ENCODE measurements around the gene ZNF488. TPM values are rescaled to one million over a fixed set of nuclear protein-coding genes. Genes with fewer than 3 reads are reported as not detected.
"Not testable (repeated sequence)": the region's sequence is repeated elsewhere in the genome, so short reads cannot be mapped to it uniquely, and the experiment has no call there.

The ZNF488 gene
- polyA plus RNA-seq, 5 donors = 1.5 to 2.3 (median 2.0) TPM

DNA sequence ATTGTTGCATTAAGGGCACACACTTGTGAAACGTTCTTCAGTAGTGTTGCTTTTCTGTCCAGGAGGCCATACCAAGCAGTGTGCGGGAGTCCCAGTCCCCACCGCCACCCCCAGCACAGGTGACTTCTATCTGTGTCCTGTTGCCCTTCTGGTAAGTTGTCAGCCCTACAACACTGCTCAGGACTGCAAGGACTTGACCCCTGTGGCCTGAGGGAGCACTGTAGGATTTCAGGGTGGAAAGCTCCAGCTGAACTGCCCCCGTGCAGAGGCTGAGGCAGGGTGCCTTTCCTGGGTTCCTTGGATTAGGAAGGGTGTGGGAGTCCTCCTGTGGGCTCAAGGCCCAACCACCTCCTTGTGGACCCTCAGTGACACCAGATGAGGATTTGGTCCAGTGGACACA, 26.8 kb upstream of the ZNF488 start:
- no peak for DNase-seq

DNA sequence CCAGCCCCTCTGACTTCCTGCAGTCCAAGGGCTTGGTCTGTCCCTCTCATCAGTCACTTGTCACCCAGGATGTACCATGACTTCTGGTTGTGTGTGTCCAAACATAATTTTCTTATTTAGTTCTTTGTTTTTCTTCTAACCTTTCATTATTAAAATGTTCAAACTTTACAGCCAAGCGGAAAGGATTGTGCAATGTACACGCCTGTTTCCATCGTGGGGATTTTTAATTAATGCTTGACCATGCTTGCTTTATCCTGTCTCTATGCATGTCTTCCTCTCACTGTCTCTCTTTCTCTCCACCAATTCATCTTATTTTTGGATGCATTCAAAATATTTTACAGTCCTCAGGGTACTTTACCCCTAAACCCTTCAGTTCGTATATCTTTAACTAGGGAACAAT, 26.2 kb upstream of the ZNF488 start:
- no peak for DNase-seq

DNA sequence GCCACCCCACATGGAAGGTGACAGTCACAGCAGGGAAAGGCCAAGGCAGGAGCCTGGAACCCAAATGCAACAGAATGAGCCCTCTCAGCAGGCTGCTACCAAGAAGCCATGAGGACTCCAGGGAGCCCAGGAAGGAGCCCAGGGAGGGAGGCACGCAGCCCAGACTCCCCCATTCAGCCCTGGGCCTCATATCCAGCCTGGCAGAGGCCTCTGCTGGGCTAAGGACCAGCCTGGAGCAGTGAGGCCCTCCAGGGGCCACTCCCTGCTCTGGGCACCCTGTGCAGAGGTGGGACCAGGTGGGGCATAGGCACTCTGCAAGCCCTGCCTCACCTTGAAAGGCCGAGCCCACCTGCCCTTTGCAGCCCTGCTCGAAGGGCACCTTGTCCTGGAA, 25.8 kb upstream of the ZNF488 start:
- DNase-seq = no peak

DNA sequence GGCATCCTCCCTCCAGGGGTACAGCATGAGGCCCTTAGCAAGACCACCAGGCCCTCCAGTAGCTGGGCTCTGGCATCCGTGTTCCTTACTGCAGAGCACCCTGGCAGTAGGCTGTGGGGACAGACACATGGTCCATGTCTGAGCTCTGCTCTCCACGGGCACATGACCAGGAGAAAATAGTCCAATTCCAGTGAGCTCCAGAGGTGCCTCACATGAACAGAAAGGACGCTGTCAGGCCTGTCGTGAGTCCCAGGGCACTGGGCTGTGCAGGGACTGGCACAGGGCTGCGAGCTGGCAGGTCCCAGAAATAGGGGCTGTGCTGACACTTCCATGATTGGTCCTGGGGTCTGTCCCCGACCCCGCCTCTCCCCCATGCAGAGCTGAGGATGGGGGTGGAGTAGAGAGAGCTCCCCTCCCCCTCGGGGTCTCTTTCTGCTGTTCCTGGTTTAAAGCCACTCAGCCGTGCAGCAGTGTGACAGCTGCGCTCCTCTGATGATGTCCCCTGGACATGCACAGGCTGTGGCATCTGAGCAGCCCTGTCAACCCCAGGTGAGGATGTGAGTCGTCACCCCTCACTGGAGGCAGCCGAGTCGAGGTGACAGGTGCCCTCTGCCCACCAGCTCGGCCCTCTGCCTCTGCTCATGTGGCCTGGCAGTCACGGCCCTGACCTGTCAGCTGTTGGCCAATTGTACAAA, 25.2 kb upstream of the ZNF488 start:
- no peak for DNase-seq

DNA sequence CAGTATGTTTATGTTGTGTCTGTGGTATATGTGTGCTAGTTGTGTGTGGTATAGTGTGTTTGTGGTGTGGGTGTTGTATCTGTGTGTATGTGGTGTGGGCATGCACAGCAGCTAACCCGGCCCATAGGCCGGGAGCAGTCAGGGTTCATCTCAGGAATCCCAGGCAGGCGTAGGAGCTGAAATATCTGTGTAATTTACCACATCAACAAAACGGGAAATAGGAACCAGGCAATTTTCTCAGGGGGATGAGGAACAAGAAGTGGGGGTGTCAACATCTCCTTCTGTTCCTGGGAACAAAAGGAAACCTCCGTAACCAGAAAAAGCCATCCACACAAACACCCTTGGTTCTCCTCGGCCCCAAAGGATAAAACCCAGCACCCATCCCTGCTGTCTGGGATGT, 24.5 kb upstream of the ZNF488 start:
- no peak for DNase-seq

DNA sequence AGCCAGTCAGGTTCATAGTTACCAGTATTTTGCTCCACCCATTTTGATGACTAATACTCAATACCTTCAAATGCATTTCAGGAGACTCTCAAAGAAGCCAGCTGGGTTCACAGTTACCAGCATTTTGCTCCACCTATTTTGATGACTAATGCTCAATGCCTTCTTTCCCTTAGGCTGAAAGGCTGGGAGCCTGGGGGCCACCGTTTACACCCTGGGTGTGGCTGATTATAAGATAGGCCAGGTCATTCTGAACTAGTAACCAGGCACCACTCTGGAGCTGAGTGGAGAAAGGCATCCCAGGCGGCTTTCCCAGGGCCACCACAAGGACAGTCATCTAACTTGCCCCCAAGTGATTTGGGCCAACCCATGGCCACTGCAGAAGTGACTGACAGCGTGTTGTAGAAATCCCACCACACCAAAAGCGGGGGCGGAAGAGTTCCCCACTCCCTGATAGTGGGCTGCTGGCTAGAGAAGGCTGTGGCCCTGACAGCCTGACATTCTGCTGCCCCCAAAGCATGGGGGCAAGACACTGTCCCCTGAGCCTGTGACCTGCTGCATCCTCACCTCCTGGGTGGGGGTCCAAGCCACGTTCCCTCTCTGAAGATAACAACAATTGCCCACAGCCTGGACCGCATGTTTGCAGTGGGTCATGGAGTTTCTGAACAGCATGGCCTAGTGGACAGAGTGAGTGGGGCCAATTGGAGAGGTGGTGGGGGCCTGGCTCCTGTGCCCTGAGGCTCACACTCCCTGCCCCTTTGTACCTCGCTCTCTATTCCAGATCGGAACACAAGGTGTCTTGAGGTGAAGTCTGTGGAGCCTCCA, 23.0 kb upstream of the ZNF488 start:
- DNase-seq = no peak

DNA sequence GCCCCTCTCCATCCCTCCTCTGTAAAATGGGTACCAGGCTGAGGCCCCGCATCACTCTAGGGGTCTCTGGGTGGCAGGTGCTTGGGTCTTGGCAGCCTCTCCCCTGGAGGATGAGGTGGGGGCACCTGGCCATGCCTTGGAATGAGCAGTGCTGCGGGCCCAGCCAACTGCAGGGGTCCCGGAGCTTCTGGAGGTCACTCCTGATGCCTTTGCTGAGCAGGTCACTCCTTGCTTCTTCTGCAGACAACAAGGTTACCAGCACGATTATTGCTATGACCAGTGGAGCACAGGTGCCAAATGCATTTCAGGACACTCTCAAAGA, 22.4 kb upstream of the ZNF488 start:
- DNase-seq = no peak

DNA sequence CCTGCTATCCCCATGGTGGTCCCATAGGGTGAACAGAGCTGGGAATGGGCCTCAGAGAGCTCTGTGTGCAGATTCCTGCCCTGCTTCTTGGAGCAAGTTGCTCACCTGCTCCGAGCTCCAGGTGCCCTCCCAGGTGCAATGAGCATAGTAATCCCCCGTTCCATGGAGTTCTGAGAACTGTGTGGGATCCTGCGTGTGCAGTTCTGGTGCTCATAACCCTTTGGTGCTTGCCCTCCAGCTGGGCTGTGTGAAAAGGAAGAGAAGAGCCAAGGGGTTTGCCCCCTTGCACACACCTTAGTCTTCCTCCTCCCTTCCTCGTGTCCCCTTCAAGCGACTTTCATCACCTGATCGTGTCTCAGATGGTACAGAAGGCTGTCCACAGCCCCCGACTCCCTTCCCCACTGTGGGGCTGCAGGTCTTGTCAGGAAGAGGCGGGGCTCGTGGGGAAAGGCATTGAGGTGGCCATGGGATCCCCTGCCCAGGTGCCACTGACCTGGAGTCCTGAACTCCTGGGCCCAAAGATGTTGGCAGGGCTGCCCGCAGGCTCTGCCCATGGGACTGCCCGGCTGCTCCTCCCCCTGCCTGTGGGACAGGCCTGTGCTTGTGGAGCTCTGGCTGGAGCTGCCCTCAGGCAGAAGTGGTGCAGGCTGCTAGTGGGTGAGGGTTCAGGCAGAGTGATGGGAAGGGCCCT, 21.9 kb upstream of the ZNF488 start:
- DNase-seq = no peak

DNA sequence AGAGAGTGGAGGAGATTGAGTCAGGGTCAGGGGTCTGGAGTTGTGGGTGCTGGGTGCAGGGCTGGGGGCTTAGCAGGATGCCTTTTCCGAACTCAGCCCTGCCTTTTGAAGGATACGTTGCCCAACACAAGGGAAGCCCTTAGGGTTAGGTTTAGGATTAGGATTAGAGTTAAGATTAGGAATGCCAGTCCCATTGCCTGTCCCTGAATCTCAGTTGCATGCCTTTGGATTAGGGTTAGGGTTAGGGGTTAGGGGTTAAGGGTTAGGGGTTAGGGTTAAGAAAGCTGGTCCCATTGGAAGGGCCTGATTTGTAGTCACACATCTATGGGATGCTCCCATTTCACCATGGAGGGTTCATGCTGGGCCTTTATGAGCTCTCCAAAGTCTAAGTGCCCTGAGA, 20.8 kb upstream of the ZNF488 start:
- DNase-seq = no peak

DNA sequence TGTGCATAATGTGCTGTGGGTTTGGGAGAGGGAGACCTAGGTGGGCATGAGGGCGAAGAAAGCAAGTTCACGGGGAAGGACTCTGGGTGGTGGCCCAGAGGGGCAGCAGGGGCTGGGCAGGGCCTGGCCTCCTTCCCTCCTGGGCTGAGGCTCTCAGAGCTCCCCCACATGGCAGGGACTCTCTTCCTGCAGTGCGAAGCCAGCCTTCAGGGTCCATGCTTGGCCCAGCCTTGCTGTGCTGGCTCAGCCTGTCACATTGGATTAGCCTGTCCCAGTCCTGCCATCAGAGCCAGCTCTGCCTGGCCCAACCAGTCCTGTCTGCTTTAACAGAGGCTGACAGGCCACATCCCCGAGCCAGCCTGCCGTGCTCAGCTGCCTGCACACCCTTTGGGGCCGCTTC, 20.4 kb upstream of the ZNF488 start:
- DNase-seq = no peak

DNA sequence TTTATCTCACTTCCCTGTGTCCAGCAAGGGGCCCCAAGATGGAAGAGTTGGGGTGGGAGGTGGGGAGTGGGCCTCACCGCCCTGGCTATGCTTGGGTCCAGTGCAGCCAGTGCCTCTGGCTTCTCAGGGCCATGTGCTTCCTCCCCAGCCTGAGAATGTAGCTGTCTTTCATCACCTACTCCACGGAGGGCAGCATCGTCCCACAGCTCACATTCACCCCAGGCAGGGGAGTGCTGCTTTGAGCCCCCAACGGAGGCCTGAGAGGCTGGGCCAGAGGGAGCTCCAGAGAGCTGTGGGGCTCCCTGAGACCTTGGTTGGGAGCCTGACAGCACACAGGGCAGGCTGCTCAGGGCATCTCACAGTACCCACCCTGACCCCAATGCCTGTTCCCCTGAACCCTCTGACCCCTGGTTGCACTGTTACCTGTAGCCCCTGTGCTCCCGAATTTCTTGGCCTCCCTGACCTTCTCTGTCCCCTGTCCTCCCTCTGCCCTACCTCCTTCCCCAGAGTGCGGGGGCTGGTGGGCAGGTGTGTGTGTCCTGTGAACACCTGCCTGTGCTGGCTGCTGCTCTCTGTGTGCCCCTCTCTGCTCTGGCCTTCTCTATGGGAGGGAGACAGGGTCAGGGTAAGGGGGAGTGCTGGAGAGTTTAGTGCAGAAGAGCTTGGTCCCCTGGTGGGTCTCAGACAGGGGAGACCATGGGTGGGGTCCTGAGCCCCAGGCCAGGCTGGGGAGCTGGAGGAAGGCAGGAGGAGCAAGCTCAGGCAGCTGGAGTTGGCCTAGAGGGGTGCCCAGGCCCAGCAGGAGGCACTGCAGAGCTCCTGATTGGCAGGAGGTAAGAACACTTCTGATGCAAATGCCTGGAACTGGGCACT, 19.6 kb upstream of the ZNF488 start:
- DNase-seq = no peak

DNA sequence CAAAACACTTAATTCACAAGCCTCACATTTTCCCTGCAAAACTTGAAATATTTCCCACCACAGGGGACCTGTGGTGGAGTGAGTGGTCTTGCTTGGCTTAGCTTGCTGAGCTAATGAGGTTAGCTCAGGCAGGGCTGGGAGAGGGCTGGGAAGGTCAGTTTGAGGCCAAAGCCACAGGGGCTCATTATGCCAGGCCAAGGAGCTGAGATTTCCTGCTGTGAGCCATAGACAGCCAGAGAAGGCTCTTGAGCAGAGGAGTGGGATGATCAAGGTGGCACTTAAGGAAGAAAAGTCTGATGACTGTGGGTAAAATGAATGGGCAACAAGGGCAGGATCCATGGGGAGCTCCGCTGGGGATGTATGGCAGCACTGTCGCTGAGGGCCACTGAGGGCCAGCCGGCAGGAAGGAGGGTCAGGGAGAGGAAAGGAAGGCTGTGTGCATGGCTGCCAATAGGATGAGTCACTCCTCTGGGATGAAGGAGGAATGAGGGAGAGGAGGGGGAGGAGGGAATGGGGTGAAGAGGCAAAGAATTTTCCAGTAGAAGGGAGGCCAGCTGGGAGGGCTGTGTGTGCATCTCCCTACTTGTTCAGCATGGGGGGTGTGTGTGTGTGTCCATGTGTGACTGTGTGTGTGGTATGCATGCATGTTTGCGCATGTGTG, 18.7 kb upstream of the ZNF488 start:
- peak; percentile 33 to 48 for DNase-seq

DNA sequence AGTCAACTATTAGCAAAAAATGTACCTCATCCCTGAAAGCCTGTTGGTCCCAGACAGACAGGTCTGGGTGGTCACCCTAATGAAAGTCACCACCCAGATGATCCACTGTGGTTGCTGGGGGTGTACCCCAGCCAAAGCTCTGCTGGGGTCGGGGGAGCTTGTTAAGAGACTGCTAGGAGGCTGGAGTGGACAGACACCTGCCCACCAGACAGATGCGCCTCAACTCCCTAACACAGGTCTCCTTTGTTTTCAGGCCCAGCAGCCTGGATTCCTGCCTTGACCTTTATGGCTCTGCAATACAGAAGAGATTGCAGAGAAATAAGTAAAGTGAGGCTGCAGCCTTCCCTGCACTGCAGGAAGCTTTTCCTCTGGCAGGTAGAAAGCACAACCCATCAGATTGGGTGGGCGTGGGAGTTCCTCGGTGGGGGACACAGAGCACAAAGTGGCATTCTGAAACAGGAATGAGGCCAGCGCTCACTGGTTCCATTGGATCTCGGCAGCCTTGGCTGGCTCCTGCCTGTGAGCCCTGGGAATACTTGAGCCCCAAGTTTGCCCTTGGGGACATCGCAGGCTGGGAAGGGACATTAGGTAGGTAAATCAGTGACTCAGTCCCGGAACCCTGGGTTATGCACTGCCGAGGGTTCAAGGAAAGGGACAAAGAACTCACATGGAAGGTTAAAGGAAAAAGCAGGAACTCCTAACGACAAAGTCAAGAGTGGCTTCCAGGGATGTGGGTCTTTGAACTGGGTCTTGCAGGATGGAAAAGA, 18.0 kb upstream of the ZNF488 start:
- no peak for DNase-seq

DNA sequence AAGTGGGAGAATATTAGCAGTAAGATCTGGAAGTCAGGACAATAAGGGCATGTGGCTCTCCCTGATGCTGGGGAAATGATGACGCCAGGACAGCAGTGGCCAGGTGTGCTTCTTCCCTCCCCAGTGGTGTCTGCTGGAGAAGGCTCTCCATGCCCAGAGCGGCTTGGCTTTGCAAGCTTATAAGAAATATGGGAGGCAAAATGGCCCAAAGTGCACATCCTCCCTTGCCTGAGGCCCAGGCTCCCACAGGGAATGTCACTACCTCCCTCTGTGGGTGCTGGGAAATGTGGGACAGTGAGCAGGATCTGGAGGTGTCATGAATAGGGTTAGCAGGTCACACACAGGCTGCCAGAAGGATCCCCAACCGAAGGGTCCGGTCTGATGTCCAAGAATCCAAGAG, 17.1 kb upstream of the ZNF488 start:
- DNase-seq = no peak

DNA sequence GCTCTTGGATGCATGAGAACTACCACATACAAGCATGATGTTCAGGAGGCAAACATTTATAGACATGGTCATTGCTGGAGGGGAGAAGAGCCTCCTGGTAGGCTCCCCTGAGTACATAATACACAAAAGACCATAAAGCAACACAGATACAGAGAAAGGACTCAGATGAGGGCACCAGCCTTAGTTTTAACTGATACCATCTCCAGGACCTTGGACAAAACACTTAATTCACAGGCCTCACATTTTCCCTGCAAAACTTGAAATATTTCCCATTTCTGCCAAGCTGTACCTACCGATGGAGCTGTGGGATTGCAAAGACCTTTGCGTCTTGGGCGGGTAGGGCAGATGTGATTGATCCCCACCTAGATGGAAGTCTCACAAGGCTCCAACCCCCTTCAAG, 16.7 kb upstream of the ZNF488 start:
- no peak for DNase-seq

DNA sequence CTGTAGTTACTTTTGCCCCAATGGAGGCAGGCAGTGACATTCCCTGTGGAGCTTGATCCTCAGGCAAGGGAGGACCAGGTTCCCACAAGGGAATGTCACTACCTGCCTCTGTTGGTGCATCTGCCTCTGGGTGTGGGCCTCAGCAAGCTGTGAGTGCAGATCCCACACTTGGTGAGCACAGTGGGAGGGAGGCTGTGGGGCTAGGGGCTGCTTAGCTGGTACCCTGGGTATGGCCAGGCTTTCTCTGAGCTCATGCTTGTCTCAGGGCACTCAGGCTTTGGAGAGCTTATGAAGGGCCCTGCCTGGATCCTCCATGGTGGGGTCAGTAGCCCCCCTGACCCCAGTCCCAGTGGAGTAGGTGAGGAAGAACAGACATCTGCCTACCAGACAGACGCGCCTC, 16.2 kb upstream of the ZNF488 start:
- DNase-seq = no peak

DNA sequence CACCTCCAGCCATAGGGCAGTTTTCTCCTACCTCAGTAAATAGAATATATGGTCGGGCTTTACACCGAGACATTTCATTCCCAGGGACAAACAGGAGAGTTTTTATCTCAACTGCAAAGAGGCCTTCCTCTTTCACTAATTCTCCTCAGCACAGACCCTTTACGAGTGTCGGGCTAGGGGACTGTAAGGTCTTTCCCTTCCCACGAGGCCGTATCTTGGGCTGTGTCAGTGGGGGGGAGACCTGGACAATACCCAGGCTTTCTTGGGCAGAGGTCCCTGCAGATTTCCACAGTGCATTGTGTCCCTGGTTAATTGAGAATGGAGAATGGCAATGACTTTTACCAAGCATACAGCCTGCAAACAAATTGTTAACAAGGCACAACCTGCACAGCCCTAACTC, 13.2 kb upstream of the ZNF488 start:
- DNase-seq = no peak

DNA sequence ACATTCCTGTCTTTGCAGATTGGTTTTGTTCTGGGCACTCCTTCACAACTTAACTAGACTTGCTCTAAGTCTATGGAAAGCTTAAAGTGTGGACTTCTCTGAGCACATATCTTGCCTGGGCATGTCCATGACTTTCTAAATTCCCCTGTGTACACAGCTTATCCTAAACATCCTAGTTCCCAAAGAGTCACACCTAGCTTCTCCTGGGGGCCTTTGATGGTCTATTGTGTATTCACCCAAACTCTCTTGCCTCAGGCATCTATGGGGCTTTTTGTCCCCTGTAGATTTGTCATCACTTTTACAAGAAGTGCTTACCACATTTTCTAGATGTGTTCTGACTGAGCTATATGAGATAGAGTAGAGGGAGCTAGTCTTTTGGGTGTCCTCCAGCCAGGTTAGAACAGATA, 12.2 kb upstream of the ZNF488 start:
- no peak for DNase-seq

DNA sequence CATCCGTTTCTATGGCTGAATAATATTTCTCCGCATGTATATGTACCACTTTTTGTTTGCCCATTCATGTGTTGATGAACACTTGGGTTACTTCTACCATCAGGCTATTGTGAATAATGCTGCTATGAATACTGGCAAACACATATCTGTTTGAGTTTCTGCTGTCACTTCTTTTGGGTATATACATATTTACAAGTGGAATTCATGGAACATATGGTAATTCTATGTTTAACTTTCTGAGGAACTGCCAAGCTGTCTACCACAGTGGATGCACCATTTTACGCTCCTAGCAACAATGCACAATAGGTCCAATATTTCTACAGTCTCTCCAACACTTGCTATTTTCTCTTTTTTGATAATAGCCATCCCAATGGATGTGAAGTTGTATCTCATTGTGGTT, 5.5 kb upstream of the ZNF488 start:
- DNase-seq = no peak

DNA sequence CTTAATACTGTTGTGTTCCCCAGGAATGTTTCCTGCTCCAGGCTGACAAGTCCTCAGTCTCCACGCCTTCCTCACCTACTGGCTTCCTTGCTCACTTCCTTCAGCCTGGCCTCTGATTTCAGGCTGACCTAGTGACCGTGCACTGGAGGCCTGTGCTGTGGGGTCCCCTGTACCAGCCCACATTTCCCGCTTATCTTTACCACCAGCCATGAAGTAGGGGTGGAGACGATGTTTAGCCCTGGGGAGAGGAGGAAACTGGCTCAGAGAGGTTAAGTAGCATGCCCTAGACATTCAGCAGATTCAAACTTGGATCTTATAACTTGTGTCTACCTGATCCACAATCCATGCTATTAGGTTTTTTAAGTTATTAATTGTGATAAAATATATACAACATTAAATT, 4.8 kb upstream of the ZNF488 start:
- no peak for DNase-seq

DNA sequence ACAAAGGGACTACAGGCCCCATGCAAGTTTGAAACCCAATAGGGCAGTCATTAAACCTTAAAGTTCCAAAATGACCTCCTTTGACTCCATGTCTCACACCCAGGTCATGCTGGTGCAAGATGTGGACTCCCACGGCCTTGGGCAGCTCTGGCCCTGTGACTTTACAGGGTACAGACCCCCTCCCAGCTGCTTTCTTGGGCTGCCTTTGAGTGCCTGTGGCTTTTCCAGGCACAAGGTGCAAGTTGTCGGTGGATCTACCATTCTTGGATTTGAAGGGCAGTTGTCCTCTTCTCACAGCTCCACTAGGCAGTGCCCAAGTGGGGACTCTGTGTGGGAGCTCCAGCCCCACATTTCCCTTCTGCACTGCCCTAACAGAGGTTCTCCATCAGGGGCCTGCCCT, 2.0 kb upstream of the ZNF488 start:
- not testable (repeated sequence) for DNase-seq
